ENCODE data around the gene KHDC4.
"Not testable (repeated sequence)": the region's sequence is repeated elsewhere in the genome, so short reads cannot be mapped to it uniquely, and the experiment has no call there.

Gene KHDC4

DNA sequence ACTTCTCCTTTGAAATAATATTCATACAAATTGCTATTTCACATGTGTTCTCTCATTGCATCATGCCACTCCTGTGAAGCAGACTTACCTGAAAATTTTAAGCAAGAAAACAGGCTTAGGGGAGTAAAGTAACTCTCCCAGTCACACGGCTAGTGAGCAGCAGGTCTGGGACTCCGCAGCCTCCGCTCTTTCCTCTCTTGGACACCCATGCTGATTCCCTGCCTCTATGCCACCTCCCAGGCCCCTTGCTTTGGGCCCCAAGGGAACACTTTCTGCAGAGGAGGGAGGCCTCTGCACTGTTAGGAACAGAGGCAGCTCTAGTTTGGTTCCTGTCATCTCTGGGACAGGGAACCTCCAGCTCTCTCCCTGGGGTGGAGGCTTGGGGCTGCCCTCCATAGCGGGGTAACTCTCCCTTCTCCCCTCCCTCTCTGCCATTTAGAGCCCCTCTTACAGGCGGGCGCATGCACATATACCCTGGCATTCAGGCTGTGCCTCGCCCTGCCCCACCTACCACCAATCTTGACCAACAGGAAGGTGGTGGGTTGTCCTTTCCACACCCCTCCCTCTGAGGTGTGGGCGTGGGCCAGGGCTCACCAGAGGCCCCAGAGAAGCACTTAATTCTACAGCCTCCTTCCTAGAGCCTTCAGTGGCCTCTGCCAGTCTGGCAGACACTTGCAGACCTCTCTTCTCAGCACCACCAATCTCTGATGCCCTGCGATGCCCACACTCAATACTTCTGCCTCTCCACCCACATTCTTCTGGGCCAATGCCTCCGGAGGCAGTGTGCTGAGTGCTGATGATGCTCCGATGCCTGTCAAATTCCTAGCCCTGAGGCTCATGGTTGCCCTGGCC, 7.0 kb upstream of the KHDC4 start, which contains the start of gene RXFP4:
RXFP4 (plus strand) TSS at position 646 of the 852 bp plus-strand sequence; CDS start at position 718, 72 bp downstream.
- DNase-seq (ENCODE audit: low read depth): no peak

DNA sequence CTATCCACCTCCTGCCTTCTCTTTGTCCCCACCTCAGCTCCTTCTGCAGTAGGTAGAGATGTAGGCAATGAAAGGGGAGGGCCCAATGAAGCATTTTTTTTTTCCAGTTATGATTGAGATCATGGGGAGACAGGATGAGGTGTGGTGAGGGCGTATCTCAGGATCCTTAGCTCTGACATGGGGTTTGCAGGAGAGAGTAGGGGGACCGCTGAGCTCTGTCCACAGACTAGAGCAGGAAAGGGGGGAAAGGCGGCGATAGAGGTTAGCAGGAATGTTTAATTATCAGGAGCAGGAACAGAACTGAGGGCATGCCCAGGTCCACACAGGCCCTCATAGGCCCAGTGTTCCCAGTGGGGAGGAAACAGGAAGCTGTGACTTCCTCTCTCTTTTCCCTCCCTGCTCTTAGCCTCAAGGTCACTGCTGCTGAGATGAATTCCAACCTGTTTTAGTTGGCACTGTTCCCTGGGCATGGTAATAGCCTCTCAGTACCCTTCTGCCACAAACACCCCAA, 6.3 kb upstream of the KHDC4 start:
- no peak for DNase-seq (ENCODE audit: low read depth)

DNA sequence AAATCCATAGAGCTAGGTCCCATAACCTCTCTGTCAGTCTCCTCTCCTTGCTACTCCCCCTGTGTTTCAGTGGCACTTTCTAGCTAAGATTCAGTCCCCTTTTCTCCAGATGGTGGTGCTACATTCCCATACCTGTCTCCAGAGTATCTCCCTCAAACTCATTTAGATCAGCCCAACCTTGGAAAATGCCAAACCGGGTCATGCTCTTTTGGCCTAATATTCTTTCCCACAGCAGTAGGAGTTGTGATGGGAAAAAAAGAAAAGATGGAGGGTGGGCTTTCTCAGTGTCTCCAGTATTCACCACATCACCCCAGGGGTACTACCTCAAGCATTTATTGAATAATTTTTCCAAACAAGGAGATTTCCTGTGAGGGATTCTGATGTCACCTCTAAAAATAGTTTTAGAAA, 4.0 kb upstream of the KHDC4 start:
- DNase-seq (ENCODE audit: low read depth): no peak

DNA sequence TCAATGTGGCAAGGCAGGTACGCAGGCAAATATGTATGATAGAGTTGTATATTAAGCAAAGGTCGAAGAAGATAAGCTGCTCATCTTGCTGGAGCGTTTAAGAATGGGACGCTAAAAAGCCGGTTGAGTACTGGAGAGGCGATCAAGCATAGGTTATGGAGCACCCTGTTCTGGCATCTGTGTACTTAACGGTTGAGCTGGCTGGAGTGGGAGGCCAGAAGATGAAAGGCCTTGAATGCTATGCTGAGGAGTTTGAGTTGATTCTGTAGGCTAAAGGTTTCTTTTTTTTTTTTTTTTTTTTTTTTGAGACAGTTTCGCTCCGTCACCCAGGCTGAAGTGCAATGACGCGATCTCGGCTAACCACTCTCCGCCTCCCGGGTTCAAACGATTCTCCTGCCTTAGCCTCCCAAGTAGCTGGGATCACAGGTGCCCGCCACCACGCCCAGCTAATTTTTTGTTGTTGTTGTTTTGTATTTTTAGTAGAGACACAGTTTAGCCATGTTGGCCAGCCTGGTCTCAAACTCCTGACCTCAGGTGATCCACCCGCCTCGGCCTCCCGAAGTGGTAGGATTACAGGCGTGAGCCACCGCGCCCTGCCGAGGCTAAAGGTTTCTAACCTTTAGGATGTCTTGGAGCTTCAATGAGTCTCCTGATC, 850 bp upstream of the KHDC4 start:
- no peak for DNase-seq (ENCODE audit: low read depth)

DNA sequence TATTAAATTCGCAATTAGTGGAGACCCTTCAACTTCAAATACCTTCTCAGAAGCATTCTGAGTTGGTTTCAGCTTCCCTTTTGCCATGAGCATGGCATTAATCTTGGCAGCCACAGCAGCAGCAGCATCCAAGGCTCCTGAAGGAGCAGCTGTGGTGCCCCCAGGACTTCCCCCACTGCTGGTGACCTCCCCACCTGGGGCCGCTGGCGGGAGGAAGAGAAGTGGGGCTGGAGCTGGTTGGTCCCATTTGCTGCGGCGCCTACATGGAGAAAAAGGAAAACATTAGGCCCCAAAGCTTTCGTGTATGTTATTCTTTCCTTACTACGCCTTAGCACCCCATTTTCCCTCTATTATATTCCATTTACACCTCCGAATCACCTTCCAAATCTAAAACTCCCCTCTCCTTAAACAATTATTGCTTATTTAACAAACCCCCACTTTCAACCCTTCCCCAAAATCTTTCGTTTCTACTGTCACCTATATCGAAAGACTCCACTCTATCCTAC, 569 bp downstream of the KHDC4 start:
- no peak for DNase-seq (ENCODE audit: low read depth)

DNA sequence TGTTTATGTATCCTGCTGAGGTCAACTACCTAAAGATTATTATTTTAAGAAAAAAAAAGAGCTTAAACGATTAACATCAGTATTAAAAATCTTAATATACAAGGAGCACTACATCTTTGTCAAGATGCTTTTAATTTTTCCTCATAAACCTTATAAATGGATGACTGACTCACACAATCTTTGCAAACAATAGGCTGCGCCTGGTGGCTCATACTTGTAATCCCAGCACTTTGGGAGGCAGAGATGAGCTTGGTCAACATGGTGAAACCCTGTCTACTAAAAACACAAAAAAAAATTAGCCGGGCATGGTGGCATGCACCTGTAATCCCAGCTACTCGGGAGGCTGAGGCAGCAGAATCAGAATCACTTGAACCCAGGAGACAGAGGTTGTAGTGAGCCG, 1.7 kb downstream of the KHDC4 start:
- no peak for DNase-seq (ENCODE audit: low read depth)

DNA sequence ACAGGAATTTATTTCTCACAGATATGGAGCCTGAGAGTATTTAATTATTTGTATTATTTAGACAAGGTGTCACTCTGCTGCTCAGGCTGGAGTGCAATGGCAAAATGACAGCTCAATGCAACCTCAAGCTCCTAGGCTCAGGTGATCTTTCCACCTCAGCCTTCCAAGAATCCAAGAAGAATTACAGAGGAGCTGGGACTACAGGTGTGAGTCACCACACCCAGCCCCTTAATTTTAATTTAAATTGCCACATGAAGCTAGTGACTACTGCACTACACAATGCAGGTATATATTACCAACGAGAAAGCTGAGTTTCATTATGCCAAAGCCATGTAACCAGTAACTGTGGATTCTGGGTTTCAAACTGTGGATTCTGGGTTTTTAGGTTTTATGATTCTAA, 2.1 kb downstream of the KHDC4 start:
- DNase-seq (ENCODE audit: low read depth): no peak

DNA sequence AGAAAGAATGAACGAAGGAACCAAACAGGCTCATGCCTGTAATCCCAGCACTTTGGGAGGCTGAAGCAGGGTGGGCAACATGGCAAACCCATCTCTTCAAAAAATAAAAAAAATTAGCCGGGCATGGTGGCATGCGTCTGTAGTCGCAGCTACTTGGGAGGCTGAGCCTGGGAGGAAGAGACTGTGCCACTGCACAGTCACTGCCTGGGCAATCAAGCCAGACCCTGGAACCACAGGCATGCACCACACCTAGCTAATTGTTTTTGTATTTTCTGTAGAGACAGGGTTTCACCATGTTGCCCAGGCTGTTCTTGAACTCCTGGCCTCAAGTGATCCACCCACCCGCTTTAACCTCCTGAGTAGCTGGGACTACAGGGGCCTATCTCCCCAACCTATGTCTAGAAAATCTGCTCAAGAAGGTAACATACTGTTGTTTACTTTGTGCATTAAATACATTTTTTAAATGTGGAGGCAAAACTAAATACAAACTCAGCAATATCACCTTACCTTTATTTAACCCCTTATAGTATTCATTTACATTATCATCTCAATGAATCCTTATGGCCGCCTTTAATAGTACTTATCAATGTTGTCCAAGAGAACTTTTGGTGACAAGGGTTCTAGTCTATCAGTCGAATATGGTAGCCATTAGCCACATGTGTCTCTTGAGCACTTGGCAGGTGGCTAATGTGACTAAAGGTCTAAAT, 2.7 kb downstream of the KHDC4 start:
- no peak for DNase-seq (ENCODE audit: low read depth)

DNA sequence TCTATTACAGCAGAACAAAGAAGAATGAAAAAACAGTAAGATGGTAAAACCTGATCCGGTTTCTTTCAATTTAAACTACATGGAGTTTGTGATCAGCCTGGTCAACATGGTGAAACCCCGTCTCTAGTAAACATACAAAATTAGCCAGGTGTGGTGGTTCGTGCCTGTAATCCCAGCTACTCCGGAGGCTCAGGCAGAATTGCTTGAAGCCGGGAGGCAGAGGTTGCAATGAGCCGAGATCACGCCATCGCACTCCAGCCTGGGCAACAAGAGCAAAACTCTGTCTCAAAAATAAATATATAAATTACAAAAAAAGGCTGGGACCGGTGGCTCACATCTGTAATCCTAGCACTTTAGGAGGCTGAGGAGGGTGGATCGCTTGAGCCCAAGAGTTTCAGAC, 3.5 kb downstream of the KHDC4 start:
- not testable (repeated sequence) for DNase-seq (ENCODE audit: low read depth)

DNA sequence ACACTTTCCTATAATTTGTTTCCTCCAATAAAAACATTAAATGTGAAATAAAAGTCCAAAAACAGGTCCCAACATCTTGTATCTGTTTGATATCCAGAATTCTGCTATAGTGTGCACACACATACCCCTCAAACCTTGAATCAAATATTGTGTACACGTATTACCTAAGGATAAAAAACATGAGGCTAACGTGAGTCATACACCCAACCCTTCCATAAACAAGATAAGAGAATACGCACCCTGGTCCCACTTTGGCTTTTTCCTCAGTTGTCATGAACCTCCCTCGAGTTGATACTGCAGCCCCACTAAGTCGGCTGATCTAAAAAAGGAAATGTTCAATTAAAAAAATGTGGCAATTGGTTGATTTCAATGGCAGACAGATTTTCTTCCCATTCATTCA, 5.2 kb downstream of the KHDC4 start:
- DNase-seq (ENCODE audit: low read depth): no peak

DNA sequence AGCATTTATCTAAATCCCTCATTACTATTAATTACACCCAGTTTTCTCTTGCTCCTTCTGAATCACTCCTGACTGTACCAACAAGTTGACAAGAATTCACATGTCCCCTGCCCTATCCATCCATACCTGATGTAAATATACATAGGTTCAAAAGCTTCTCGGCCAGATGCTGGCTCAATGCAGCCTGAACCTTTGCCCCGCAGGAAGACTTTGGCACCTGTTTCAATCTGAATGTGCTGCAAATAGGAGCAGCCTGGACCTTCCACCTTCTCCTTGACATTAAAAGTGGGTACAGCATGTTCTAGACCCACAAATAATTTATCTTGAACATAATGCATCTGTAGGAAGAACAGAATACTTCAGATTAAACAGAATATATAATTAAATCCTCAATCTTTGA, 8.7 kb downstream of the KHDC4 start:
- no peak for DNase-seq (ENCODE audit: low read depth)

DNA sequence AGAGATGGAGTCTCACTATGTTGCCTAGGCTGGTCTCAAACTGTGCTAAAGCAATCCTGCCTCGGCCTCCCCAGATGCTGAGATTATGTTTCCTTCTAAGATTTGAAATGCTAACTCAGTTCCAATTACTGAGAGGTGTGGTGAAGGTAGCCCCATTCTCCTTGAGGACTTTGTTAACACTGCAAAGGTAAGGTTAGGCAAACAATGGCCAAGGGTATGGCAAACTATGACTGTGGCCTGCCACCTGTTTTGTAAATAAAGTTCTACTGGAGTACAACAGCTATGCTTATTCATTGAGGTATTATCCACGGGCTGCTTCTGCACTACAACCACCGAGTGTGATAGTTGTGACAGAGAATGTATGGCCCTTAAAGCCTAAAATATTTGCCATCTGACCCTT, 13.5 kb downstream of the KHDC4 start:
- DNase-seq (ENCODE audit: low read depth): no peak

DNA sequence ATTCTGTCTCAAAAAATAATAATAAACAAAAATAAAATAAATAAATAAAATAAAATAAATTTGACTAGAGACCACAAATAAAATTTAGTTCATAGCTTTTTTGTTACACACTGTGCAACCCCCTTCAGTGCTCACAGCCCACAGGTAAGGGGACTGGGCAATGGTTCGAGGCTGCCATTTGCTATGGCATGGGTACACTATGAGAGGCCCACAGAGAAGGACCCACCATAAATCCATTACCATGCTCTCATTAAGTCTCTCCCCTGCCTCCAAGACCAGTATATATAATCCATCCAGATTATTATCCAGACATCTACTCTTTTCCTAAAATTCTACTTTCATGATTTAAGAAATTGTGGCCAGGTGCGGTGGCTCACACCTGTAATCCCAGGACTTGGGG, 14.4 kb downstream of the KHDC4 start:
- no peak for DNase-seq (ENCODE audit: low read depth)

DNA sequence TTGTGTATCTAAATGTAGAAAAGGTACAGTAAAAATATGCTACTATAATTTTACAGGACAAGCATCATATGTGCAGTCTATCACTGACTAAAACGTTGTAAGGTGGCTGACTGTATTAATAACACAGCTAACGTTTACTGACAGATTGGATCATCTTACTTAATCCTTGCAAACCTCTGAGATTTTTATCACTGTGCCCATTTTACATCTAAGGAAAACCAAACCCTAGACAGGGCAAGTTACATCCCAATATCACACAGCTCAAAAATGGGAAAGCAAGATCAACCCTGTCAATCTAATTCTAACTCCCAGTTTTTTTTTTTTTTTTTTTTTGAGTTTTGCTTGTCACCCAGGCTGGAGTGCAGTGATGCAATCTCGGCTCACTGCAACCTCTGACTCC, 15.6 kb downstream of the KHDC4 start:
- no peak for DNase-seq (ENCODE audit: low read depth)

DNA sequence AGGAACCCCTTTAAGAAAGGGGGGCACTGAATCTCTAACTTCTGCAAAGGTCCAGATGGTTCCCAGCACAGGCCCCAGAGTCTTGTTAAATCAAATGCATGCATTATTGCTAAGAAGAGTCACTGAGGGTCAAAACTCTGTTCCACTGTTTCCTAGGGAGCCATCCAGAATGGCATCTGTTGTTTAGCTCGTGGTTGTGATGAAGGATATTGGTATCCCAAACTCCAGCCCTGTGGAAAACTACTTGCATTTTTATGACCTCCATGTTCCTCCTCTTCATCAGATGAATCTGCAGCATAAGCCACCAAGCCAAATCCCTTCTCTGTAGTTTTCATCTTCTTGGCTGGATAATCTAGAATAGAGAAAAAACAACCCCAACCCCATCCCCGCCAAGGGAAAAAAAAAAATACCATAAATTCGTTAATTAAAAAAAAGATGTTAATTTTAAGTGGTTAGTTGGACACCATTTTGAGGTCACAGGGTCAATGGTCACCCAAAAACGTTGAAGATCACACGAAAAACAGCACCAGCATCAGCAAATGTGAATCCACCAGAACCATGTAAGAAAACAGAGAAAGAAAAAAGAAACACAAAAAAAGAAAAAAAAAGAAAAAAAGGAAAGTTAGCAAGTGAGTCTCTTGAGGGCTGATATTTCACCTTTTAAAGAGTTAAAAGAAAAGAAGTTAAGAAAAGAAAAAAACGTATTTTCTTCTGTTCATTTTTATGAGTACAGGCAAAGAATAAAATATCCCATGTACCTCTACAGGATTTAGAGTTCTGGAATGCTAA, 20.1 kb downstream of the KHDC4 start:
- DNase-seq (ENCODE audit: low read depth): no peak

DNA sequence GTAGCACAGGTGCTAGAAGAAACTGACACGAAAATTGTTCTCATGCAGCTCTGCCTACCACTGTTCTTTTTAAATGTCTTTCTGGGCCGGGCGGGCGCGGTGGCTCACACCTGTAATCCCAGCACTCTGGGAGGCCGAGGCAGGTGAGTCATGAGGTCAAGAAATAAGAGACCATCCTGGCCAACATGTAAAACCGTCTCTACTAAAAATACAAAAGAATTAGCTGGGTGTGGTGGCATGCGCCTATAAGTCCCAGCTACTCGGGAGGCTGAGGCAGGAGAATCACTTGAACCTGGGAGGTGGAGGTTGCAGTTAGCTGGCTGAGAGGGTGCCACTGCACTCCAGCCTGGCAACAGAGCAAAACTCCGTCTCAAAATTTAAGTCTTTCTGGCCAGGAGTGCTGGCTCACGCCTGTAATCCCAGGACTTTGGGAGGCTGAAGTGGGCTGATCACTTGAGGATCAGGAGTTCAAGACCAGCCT, 22.1 kb downstream of the KHDC4 start:
- no peak for DNase-seq (ENCODE audit: low read depth)

DNA sequence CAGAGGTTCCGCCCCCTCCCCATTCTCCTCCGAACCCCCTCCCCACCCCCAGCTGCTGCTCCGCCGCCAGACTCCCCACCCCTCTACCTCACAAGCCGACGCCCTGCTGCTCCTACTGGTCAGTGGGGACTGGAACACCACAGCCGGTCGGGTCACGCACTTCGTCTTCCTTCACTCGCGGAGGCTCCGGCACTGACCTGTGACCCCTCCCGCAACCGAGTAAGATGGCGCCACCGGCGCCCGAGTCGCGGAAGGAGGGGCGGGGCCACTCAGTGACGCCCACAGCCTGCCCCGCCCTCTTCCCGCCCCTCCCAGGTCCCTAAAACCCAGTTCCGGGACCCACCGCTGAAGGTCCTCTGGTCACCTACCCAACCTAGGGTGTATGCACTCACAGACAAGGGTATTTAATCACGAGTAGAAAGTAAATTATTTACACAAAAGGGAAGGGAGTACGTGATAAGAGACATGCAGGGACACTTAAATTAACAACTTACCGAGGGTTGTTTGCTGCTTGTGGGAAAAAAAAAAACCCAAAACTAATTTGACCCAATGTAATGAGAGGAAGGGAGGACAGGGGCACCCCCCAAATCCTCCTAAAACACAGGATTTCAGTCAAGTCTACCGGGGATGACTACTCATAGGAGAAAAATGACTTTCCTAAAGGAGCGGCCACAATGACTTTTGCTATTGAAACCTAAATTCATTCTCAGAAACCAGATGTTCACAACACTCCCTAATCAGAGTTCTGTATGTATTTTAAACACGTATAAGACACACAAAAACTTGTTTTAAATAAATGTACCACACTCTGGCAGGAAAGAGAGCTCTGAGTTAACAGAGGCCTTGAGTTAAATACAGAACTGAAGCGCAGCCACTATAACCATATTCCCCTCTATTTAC, 22.8 kb downstream of the KHDC4 start, which contains the start of gene RIT1:
RIT1 (minus strand) TSS at position 194 of the 900 bp plus-strand sequence. CDS start 588 bp downstream, outside the sequence.
- peak; percentile 74 for DNase-seq (ENCODE audit: low read depth)

DNA sequence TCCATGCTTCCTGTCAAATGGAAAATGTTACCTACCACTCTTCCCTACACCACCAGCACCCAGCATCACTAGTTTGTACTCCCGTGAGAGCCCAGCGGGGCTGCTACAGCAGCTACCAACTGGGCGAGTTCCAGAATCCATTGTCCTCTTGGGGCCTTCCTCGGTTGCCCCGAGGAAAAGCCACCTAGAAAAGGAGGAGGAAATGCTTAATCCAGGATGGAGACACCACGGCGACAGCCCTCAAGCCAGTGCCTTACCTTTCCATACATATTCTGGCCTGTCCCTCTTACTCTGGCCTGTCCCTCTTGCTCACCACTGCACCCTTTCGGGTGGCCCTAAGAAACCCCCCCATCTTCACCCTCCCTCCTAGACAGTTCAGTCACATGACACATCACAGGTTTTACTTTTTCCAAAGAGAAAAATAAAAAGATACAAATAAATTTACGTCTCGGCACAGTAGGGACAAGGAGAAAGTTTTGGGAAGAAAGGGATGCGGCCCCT, 23.5 kb downstream of the KHDC4 start:
- DNase-seq (ENCODE audit: low read depth): no peak

DNA sequence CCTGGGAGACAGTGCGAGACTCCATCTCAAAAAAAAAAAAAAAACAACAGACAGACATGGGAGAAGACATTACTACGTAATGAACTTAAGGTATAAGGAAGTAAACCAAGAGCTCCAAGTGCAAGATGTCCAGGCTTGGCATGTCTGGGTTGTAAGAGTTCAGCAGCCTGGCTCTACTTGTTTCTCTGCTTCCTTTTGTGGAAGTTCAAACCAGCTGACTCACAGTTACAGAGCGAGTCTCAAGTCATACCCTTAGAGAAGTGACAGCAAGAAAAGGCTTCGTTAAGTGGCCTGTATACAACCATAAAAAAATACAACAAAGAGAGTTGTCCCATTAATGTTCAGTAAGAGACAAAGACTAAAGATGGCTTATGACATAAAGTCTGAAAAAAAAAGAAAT, 24.3 kb downstream of the KHDC4 start:
- DNase-seq (ENCODE audit: low read depth): no peak

DNA sequence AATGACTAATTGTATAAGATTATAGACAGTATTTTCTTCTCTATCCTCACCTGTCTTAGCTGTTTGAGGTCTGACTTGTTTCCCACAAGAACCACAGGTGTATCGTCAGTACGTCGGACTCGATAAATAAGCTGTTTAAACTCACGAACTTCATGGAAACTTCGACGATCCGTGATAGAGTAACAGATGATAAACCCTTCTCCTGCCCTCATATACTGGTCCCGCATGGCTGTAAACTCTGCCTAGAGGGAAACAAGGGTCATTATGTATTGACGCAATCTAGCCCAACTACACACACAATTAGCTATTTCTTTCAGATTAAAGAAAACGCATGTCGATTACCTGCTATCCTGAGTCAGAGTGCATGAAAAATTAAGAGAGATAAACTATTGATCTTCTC, 30.0 kb downstream of the KHDC4 start:
- DNase-seq (ENCODE audit: low read depth): no peak
